Activated T-cell treated with anti-CD3 and anti-CD28 coated beads for 4 hours (primary cell): ENCODE results near the gene CCDC74B.
"Not testable (repeated sequence)": the region's sequence is repeated elsewhere in the genome, so short reads cannot be mapped to it uniquely, and the experiment has no call there.

ENCODE experiments used
- DNase-seq: peaks from one replicate; pipeline ENCODE4 v3.0.0-alpha.2; 2020

CCDC74B gene

GRCh38 chr2:130145006-130145414, at the start of gene CCDC74B:
CCDC74B (minus strand) TSS chr2:130145112; CDS start chr2:130144996, 116 bp downstream.
- peak; percentile 19 for DNase-seq

- DNase-seq, result not testable (repeated sequence)
Measured at GRCh38 chr2:130193824-130194223, 48.9 kb upstream of the CCDC74B start.

GRCh38 chr2:130192451-130192850, 47.5 kb upstream of the CCDC74B start:
- not testable (repeated sequence) for DNase-seq

- DNase-seq, result not testable (repeated sequence)
Measured at GRCh38 chr2:130191319-130191718, 46.4 kb upstream of the CCDC74B start.

GRCh38 chr2:130190237-130190636, 45.3 kb upstream of the CCDC74B start:
- DNase-seq, result no peak

- DNase-seq, result not testable (repeated sequence)
Measured at GRCh38 chr2:130188958-130189357, 44.0 kb upstream of the CCDC74B start.

GRCh38 chr2:130187859-130188792, 43.2 kb upstream of the CCDC74B start:
- not testable (repeated sequence) for DNase-seq

GRCh38 chr2:130187268-130187667, 42.4 kb upstream of the CCDC74B start:
- no peak for DNase-seq

- no peak for DNase-seq
Measured at GRCh38 chr2:130186391-130186790, 41.5 kb upstream of the CCDC74B start.

GRCh38 chr2:130185896-130186295, 41.0 kb upstream of the CCDC74B start:
- no peak for DNase-seq

GRCh38 chr2:130185436-130185835, 40.5 kb upstream of the CCDC74B start:
- DNase-seq, result no peak

- no peak for DNase-seq
Measured at GRCh38 chr2:130183512-130184373, 38.8 kb upstream of the CCDC74B start.

- not testable (repeated sequence) for DNase-seq
Measured at GRCh38 chr2:130182826-130183511, 38.1 kb upstream of the CCDC74B start.

GRCh38 chr2:130181880-130182682, 37.2 kb upstream of the CCDC74B start, which contains the start of gene MZT2B:
MZT2B (plus strand) TSS chr2:130182262; CDS start chr2:130182283, 21 bp downstream.
- DNase-seq, result peak; percentile 81

- peak; percentile 96 for DNase-seq
Measured at GRCh38 chr2:130181325-130181879, 36.5 kb upstream of the CCDC74B start, which contains the start of gene SMPD4. SMPD4 (minus strand) TSS chr2:130181602; CDS start chr2:130176592, 5,010 bp downstream.

- not testable (repeated sequence) for DNase-seq
Measured at GRCh38 chr2:130180404-130181324, 35.8 kb upstream of the CCDC74B start.

GRCh38 chr2:130174866-130175265, 30.0 kb upstream of the CCDC74B start:
- DNase-seq, result not testable (repeated sequence)

GRCh38 chr2:130169896-130170295, 25.0 kb upstream of the CCDC74B start:
- no peak for DNase-seq

- DNase-seq, result not testable (repeated sequence)
Measured at GRCh38 chr2:130169163-130169562, 24.3 kb upstream of the CCDC74B start.

- not testable (repeated sequence) for DNase-seq
Measured at GRCh38 chr2:130166611-130167010, 21.7 kb upstream of the CCDC74B start.
